Endometrial microvascular endothelial cells (primary cell): ENCODE results near the gene VAPA. TPM values are rescaled to one million over a fixed set of nuclear protein-coding genes. Genes with fewer than 3 reads are reported as not detected.

ENCODE experiments used
- in situ Hi-C: cut with HindIII; loops from 2 replicates; pipeline ENCODE4 v1.10.0; 2017; ENCODE audit warnings: low sequenced_read_pairs, low pct_unique_long_range_greater_than_20kb; ENCODE audit errors: inconsistent ontology term
- total RNA-seq: library from RNA; depleted of rRNA; stranded (reverse); fragments of >200 nt; gene quantifications from one replicate; pipeline ENCODE4 v1.2.3, GENCODE V29; 2015; ENCODE audit errors: inconsistent ontology term

The VAPA gene
- total RNA-seq, 1 donor from 2014 or later: 218 TPM

GRCh38 chr18:9927392-9928063, 13.7 kb downstream of the VAPA start:
- in situ Hi-C loops: no loop called here

- in situ Hi-C loops: no loop called here
Observed at GRCh38 chr18:9928646-9929259, 14.9 kb downstream of the VAPA start.

- in situ Hi-C loops: no loop called here
Observed at GRCh38 chr18:9930299-9930884, 16.6 kb downstream of the VAPA start.

GRCh38 chr18:9931146-9931545, 17.3 kb downstream of the VAPA start:
- in situ Hi-C loops: no loop called here

GRCh38 chr18:9931678-9932077, 17.9 kb downstream of the VAPA start:
- in situ Hi-C loops: no loop called here

GRCh38 chr18:9933865-9934264, 20.0 kb downstream of the VAPA start:
- in situ Hi-C loops: no loop called here

GRCh38 chr18:9934274-9934673, 20.5 kb downstream of the VAPA start:
- in situ Hi-C loops: no loop called here

- in situ Hi-C loops: no loop called here
Observed at GRCh38 chr18:9941103-9941502, 27.3 kb downstream of the VAPA start.

- in situ Hi-C loops: no loop called here
Observed at GRCh38 chr18:9941660-9942059, 27.8 kb downstream of the VAPA start.

GRCh38 chr18:9943311-9943710, 29.5 kb downstream of the VAPA start:
- in situ Hi-C loops: no loop called here

- in situ Hi-C loops: no loop called here
Observed at GRCh38 chr18:9944805-9945204, 31.0 kb downstream of the VAPA start.

- in situ Hi-C loops: no loop called here
Observed at GRCh38 chr18:9946831-9947230, 33.0 kb downstream of the VAPA start.

GRCh38 chr18:9947248-9947647, 33.4 kb downstream of the VAPA start:
- in situ Hi-C loops: no loop called here

GRCh38 chr18:9949315-9949714, 35.5 kb downstream of the VAPA start:
- in situ Hi-C loops: no loop called here

GRCh38 chr18:9949861-9950260, 36.0 kb downstream of the VAPA start:
- in situ Hi-C loops: no loop called here

GRCh38 chr18:9950289-9951016, 36.6 kb downstream of the VAPA start:
- in situ Hi-C loops: no loop called here

- in situ Hi-C loops: no loop called here
Observed at GRCh38 chr18:9951022-9951859, 37.4 kb downstream of the VAPA start.

GRCh38 chr18:9952633-9953416, 39.0 kb downstream of the VAPA start:
- in situ Hi-C loops: no loop called here
